ENCODE data around the gene STON2.

Gene STON2

DNA sequence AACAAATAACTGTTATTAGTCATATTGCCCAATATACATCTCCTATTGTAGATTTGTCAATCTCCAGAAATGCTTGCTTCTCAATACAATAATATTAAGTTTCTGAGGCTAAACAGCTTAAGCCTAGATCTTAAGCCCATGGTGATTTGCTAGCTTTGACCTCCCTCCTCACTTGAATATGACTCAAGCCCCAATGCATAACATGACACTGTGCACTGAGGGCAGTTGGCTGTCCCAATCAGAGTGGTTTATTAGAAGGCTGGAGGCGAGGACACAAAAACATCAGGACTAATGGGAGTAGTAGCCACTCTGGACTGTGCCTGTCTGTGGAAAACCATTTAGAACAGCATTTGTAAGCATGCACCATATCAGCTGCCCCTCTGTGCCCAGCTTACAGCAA lies 98.3 kb downstream of the STON2 start:
- DNase-seq (ENCODE audit: low read depth), result no peak

DNA sequence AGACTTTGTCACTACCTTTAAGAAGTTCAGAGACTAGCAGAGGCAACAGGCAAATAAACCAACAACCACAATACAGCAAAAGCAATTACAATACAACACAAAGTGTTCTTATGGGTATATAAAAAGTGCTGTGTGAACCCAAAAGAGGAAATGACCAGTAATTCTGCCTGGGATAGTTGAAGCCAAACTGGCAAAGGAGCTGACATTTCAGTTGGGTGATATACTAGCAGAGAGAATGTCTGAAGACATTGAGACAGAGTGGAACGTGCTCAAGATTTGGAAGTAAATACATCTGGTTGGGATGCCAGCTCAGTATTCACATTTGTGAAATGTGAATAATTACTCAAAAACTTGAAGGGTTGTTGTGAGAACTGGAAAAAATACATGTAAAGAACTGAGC lies 98.8 kb downstream of the STON2 start:
- no peak for DNase-seq (ENCODE audit: low read depth)

DNA sequence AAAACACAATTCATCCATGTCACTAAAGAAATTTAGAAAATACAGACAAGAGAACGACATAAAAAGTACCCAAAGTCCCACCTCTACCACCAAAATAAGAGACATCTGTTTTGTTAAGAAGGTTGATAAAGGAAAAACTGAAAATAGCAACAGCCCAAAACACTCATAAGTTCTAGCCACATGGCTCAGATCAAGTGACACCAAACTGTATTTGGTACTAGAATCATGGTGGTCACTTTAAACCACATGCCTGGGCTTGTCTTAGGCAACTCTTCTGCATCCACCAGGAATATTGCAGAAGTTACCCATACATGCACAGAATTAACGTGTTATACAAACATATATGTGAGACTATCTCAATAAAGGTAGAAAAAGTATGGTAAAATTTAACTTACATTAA lies 101.2 kb downstream of the STON2 start:
- DNase-seq (ENCODE audit: low read depth), result no peak

DNA sequence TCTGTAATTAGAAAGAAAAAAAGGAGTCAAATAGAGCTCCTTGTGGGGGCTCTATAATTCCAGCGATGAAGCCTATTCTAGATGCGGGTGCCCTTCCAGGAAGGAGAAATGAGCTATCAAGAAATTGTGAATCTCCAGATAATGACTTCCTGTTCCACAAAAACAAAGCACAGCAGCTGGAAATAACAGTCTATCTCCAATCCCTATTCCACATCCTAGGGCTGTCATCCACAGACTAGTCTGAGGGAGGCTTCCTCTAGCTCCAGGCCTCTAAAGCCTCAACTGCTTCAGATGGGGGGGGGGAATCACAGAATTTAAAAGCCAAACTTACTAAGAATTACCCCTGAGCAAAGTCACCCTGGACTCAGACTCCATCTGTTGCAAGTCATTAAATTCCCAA lies 102.0 kb downstream of the STON2 start:
- no peak for DNase-seq (ENCODE audit: low read depth)

GRCh38 chr14:81295958-81296923 lies 103.9 kb downstream of the STON2 start:
- DNase-seq (ENCODE audit: low read depth), result no peak

DNA sequence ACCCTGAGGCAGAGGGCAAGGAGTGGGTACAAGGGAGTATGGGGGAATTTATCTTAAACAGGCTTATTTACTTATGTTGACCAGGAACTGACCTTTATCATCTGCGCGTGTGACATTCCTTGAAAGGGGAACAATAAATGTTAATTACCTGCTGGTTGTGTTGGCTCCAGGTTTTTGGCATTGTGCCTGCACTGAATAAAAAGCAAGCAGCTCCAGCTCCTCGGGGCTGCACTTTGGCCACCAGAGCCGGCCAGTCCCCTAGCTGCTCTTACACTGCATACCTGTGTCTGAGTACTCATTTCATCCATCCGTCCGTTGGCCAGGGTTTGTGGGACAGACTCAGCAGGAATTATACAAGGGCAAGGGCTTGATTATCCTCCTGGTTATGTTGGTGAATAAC lies 110.6 kb downstream of the STON2 start:
- no peak for DNase-seq (ENCODE audit: low read depth)

DNA sequence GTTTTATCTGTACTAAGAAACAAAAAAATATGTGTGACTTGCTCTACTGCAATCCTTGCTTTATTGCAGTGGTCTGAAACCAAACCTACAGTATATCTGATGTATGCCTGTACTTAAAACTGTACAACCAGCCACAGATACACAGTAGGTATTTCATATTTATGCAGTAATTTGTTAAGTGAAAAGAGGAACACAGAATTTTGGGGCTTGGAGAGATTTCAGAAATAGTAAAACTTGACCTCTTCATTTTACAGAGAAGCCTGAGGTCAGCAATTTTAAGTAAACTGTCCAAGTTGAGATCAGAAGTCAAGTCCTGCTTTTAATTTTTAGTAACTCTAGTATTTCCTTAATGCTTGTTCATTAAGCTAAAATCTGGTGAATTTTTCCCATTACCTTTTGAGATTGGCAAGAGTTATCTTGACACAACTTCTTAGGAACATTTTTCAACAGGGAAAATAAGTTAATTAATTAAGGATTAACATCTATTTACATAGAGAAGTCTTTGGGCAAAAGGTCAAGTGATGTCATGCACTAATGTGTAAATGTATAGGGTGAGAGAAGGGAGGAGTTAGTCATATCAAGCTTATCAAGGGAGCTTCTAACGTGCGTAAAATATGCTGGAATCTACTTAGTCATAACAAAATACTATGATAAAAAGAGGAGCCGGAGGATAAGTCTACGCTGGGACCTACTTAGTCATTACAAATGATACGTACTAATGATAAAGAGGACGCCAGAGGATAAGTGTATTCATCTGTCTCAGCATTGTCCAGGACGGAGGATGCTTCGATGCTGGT lies 113.4 kb downstream of the STON2 start:
- DNase-seq (ENCODE audit: low read depth), result no peak

DNA sequence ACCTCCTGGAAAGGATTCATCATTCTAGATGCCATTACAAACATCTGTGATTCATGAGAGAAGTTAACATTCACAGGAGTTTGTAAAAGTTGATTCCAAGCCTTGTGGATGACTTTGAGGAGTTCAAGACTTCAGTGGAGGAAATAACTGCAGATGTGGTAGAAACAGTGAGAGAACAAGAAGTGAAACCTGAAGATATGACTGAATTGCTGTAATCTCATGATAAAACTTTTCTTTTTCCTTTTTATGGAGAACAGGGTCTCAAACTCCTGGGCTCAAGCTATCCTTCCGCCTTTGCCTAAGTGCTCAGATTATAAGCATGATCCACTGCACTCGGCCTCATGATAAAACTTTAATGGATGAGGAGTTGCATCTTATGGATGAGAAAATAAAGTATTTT lies 114.9 kb downstream of the STON2 start:
- no peak for DNase-seq (ENCODE audit: low read depth)

- no peak for DNase-seq (ENCODE audit: low read depth)
Observed at GRCh38 chr14:81281332-81281731, 118.8 kb downstream of the STON2 start.

DNA sequence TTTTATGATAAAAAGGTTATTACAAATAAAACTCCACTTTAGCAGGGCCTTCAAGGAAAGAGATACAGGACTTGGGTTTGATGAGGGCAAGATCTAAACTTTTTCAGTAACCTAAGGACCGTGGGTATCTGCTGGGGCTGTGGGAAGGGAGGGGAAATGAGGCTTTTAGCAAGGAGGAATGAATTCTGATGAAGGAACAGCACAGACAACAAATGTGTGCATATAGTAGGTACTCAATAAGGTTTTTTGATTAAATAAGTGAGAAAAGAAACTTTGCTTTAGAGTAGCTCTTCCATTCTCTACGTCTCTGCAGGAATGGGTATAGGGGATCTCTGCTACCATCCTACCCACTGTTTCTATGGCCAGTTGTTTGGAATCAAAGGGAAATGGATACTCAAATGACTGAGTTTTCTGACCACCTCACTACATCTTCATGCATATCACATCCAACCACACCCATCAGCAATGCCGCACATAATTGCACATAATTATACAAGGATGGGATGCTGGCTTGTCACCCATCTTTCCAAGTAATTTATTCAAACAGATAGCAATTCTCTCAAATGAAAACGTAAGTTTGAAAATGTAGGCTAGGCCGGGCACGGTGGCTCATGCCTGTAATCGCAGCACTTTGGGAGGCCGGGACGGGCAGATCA lies 119.9 kb downstream of the STON2 start:
- DNase-seq (ENCODE audit: low read depth), result no peak

DNA sequence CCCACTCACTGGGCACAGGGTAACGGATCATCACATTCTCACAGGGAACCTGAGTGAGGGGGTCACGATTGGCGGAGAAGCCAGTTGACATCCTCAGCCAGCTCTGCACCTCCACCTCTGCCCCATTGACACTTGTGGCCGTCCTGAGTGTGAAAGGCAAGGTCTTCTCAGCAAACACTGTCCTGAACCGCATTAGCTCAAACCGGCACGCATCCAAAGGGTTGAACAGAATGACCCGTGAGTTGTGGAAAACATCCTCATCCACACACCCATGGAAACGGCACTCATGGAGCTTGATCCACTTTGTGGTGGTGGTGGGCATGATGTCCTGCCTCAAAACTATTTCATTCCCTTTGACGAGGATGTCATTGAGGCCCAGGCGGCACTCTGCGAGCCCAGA lies 123.0 kb downstream of the STON2 start:
- no peak for DNase-seq (ENCODE audit: low read depth)

- no peak for DNase-seq (ENCODE audit: low read depth)
Observed at GRCh38 chr14:81276073-81277069, 123.8 kb downstream of the STON2 start.

DNA sequence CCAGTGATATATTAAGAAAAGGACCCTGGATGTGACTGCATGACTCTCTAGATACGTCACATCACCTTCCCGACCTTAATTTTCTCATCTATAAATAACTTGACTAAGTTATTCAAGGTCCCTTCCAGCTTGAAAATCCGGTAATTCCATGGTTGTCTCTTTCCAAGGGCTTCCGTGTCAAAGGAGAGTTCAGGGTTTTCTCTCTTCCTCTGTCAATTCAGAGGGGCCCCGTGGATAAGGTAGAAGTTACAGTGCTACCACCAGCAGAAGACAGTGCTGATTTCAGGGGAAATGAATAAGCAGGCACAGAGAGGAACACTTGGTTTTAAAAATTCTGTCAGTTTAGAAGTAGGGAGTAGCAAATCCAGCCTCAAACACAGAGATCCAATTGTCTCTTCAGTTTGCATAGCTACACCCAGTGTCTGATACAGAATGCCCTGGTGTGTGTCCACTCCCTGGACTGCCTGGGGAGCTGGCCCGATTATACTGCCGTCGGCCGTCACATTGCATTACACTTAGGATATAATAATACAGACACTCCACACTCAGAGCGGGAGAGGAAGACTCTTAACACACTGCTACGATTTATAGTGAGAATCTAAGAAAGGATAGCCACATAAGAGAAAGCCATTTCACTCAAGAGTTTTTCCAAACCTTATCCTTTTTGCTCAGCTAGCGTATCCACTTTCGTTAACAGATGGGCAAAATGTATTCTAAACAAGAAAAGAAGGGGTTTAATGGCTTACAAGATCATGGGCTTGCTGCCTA lies 124.6 kb downstream of the STON2 start:
- DNase-seq (ENCODE audit: low read depth), result no peak

DNA sequence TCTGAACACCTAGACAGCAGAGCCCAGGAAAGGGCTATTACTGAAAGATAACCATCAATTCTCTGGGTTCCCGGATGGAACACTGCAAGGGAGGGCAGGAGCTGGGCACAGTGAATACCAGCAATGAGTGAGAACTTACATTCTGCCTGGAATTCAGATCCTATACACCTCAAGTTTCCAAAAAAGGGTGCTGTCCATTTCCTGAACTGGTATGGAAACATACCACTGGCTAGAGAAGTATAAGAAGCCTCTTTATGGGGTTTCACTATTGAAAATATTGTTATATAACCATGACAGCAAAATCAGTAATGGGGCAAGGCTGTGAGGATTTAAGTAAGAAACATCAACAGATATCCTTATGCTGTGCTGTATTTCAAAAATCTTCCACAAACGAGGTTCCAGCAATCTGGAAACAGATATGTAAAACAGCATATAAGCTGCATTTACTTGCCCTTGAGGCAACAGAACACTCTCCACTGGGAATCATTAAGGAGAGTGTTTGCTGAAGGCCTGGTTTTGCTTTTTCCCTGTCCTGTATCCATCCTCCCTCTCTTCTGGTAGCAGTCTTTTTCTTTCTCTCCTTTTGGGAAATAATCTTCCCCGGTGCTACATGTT lies 126.1 kb downstream of the STON2 start:
- no peak for DNase-seq (ENCODE audit: low read depth)

DNA sequence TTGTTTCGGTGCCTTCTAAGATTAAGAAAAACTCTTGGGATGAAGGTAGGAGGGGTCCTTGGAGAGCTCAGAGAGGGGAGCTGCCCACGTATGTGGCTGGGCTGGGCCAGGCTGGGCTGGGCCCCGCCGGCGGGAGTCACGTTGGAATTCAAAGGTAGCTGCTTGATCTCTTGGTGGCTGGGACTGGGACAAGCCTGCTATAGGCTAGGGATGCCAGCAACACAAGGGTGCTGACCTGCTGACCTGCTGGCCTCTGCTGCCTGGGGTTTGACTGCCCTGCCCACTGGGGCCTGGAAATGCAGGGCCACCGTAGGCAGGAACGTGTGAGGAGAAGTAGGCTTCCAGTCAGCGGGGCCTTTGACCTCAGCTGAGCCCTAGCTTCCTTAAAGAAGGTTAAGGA lies 126.6 kb downstream of the STON2 start:
- no peak for DNase-seq (ENCODE audit: low read depth)

DNA sequence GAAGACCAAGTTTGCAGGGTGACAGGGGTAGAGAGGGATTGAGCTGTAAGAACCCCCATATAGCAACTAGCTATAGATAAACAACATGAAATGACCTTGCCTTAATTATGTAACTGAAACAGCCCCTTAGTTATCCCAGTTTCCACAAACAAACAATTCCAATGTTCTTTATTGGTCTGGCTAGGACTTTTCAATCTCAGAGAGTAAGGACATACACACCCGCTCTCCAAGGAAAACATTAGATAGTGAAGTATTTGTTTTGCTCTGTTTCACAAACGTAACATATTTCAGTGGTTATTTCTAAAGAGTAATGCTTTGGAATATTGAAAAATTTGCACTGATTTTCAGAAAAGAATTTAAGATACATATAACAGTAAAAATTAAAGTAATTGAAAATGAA lies 127.8 kb downstream of the STON2 start:
- no peak for DNase-seq (ENCODE audit: low read depth)

DNA sequence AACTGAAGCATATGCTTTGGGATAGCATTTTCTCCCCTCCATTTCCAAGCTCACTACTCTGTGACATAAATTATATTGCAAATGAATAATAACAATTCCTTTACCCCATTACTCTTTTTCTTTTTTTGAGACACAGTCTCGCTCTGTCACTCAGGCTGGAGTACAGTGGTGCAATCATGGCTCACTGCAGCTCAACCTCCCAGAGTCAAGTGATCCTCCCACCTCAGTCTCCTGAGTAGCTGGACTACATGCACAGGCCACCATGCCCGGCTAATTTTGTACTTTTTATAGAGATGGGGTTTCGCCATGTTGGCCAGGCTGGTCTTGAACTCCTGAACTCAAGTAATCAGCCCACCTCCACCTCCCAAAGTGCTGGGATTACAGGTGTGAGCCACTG lies 130.1 kb downstream of the STON2 start:
- no peak for DNase-seq (ENCODE audit: low read depth)

DNA sequence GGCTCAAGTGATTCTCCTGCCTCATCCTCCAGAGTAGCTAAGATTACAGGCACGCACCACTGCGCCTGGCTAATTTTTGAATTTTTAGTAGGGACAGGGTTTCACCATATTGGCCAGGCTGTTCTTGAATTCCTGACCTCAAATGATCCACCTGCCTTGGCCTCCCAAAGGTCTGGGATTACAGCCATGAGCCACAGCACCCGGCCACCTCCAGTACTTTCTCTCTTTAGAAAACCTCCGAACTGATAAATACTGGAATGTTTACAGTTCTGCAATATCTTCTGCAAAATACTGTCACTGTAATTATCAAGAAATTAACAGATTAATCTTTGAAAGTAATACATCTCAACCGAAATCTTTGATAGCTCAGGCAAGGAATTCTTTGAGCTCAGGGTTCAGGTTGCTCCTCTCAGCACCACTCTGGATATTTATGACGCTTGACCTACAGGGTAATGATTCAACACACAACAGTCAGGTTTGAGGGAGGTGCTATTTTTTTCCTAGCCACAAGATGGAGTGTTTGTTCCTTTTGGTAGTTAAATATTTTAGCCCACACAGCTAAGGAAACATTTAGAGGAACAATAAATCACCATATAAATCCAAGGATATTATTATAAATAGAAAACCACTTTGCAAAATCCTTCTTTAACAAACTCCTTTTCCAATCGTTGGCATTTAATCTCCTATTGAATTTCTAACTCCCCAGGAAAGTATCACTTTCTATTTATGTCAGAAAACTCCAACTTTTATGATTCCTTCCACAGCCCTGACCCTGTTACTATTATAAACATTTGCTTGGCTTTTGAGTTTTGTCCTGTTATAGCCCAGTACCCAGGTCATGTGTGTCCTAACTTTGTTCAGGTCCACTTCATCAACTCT lies 130.8 kb downstream of the STON2 start:
- no peak for DNase-seq (ENCODE audit: low read depth)

GRCh38 chr14:81268016-81268416 lies 132.1 kb downstream of the STON2 start:
- DNase-seq (ENCODE audit: low read depth), result no peak

Data from activated gamma-delta T cell treated with anti-CD3 and anti-CD28 coated beads, Interleukin-2, amount 50 U/mL, for 16 hours (primary cell).